ENCODE measurements around the gene ATG101. TPM values are rescaled to one million over a fixed set of nuclear protein-coding genes. Genes with fewer than 3 reads are reported as not detected.

The ATG101 gene
- total and polyA plus RNA-seq, 2 donors (not counting 1 experiment from before 2014, with no cell fraction given): 19.4 to 50.3 TPM

DNA sequence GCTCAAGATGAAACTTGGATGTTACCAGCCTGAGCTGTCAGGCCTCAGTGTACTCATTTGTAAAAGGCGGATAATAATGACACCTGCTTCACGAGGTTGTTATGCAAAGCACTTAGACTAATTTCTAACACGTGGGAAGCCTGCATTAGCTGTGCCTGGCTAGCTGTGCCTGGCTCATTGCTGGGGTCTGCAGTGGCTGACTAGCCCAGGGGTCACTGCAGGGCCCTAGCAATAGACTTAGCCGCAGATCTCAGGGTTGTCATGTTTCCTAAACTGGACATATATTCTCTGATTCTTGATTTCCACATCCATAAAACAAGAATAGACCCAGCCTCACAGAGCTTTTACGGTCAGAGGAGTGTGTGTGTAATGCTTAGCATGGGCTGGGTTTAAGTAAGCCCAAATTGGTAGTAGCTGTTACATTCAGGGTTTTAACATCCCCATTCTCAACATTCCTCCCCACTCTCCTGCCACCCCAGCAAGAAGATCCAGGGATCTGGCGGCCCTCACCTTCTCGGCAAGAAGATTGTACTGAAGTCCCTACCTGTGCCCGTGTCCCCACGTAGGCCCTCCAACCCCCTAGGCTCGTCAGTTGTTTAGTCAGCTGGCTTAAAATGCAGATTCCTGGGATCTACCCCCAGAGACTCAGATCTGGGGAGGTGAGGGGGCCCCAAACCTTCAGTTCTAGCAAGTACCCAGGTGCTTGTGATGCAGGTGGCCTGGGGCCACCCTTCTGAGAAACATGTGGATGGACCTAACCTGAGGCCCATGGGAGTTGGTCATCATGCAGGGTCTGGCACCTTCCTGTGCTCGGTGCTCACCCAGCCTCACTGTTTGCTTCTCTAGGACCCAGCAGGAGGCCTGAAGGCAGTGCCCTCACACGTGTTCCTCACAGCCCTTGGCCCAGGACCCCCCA lies 9.9 kb upstream of the ATG101 start:
- DNase-seq: no peak
- no peaks in the 10 kb centered on the region for H3K27me3 ChIP-seq (replicated peaks in 1 of 4; ENCODE audit: control extremely low read depth in 1 of 4, control insufficient read depth in 3 of 4, insufficient read depth in 4 of 4, low read length in 3 of 4)
- H3K4me3 ChIP-seq (ENCODE audit: control extremely low read depth in 1 of 5, extremely low read depth in 1 of 5, insufficient read depth in 1 of 5, low read depth in 2 of 5, low read length in 4 of 5): no peak overlapping the region
- H3K4me2 ChIP-seq (replicated peaks; ENCODE audit: low read depth, low read length, poor library complexity, severe bottlenecking): no peak overlapping the region
- H3K79me2 ChIP-seq (ENCODE audit: control insufficient read depth, insufficient read depth, low read length): no peaks in the 10 kb centered on the region
- no peak overlapping the region for H2AFZ ChIP-seq (ENCODE audit: insufficient read depth, low read depth, low read length, poor library complexity, severe bottlenecking)
- Mint-ChIP-seq H3K27ac (no peak overlapping the region), H3K9me3 (ENCODE audit: insufficient read depth) (no peaks in the 10 kb centered on the region), H3K4me3 (no peak overlapping the region), H3K4me1 (no peaks in the 10 kb centered on the region), H3K27me3 (peaks cover 4% of the 10 kb centered on the region)
- H3K36me3 ChIP-seq (replicated peaks in 1 of 2; ENCODE audit: control extremely low read depth in 1 of 2, control insufficient read depth in 1 of 2, extremely low read depth in 1 of 2, insufficient read depth in 2 of 2, low read length in 1 of 2): peaks cover 0 to 29% of the 10 kb centered on the region in 2 experiments
- no peaks in the 10 kb centered on the region for H3K4me1 ChIP-seq (ENCODE audit: control insufficient read depth in 2 of 2, insufficient read depth in 2 of 2, low read length in 2 of 2)
- WGBS (ENCODE audit: insufficient coverage): 87% methylated on average over 10 of the region's 12 CpGs
- H3K9me3 ChIP-seq (ENCODE audit: control extremely low read depth in 1 of 3, control insufficient read depth in 2 of 3, insufficient read depth in 1 of 3, low read length in 2 of 3): no peaks in the 10 kb centered on the region
- intact Hi-C loops (cut with micrococcal nuclease): no loop called here
- peaks cover 6% of the 10 kb centered on the region for H4K20me1 ChIP-seq (ENCODE audit: control insufficient read depth, insufficient read depth, low read length, poor library complexity, severe bottlenecking)
- H3K9ac ChIP-seq (ENCODE audit: low read length): no peak overlapping the region
- no peak overlapping the region for H3K27ac ChIP-seq (ENCODE audit: low read length in 2 of 2)
- no peak for ATAC-seq (ENCODE audit: low read depth)
- POLR2A ChIA-PET: interaction anchor here (0.6 kb wide), 1 partner anchor 64 kb away, joined by 8 read pairs; no protein-coding TSS in a partner anchor
- CTCF ChIA-PET: interaction anchor here (1.0 to 34.6 kb wide), 4 partner anchors 10 to 27 kb away, joined by 3 to 1315 read pairs (median 5); partner anchors contain the start of gene ATG101
- TF ChIP-seq, protein P1, sequence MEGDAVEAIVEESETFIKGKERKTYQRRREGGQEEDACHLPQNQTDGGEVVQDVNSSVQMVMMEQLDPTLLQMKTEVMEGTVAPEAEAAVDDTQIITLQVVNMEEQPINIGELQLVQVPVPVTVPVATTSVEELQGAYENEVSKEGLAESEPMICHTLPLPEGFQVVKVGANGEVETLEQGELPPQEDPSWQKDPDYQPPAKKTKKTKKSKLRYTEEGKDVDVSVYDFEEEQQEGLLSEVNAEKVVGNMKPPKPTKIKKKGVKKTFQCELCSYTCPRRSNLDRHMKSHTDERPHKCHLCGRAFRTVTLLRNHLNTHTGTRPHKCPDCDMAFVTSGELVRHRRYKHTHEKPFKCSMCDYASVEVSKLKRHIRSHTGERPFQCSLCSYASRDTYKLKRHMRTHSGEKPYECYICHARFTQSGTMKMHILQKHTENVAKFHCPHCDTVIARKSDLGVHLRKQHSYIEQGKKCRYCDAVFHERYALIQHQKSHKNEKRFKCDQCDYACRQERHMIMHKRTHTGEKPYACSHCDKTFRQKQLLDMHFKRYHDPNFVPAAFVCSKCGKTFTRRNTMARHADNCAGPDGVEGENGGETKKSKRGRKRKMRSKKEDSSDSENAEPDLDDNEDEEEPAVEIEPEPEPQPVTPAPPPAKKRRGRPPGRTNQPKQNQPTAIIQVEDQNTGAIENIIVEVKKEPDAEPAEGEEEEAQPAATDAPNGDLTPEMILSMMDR (IDR thresholded peaks at IDR 0.05): no peak
- TF ChIP-seq EZH2 (IDR thresholded peaks at IDR 0.05; ENCODE audit: borderline replicate concordance, insufficient read depth, low read depth, low read length, poor library complexity, severe bottlenecking): no peak
